Measurements from ENCODE around the gene PDE6G. TPM values are rescaled to one million over a fixed set of nuclear protein-coding genes. Genes with fewer than 3 reads are reported as not detected.
A peak's percentile ranks its signal among the peaks of the same experiment; 100 is the strongest.
"Not testable (repeated sequence)": the region's sequence is repeated elsewhere in the genome, so short reads cannot be mapped to it uniquely, and the experiment has no call there.

PDE6G gene
- total RNA-seq, 4 donors from 2014 or later, result 2.1 TPM; not detected in 3

GRCh38 chr17:81682565-81683207, 26.3 kb upstream of the PDE6G start:
- intact Hi-C loops (cut with DNase I; ENCODE audit: low total_unique reads), result no loop called here

GRCh38 chr17:81681672-81682071, 25.3 kb upstream of the PDE6G start:
- Histone ChIP-seq H3K4me3 (no peak overlapping the region), H3K27me3 (no peaks in the 10 kb centered on the region), H3K36me3 (no peaks in the 10 kb centered on the region), H3K27ac (no peak overlapping the region), H3K9me3 (no peaks in the 10 kb centered on the region), H3K4me1 (peaks cover 7 to 19% of the 10 kb centered on the region in 2 donors)
- TF ChIP-seq POLR2A (IDR thresholded peaks at IDR 0.05) (no peak), CTCF (IDR thresholded peaks at IDR 0.05) (no peak)
- no peak for DNase-seq
- intact Hi-C loops (cut with DNase I; ENCODE audit: low total_unique reads), result no loop called here

More at GRCh38 chr17:81682565-81683207, 26.3 kb upstream of the PDE6G start:
- no peak for DNase-seq
- Histone ChIP-seq H3K27ac (peak overlapping the region; percentile 73 to 86), H3K4me1 (peaks cover 7 to 19% of the 10 kb centered on the region in 2 donors), H3K36me3 (no peaks in the 10 kb centered on the region), H3K27me3 (no peaks in the 10 kb centered on the region), H3K9me3 (no peaks in the 10 kb centered on the region), H3K4me3 (peak overlapping the region; percentile 88 to 99)
- TF ChIP-seq POLR2A (IDR thresholded peaks at IDR 0.05) (no peak), CTCF (IDR thresholded peaks at IDR 0.05) (no peak)

GRCh38 chr17:81680150-81680549, 23.8 kb upstream of the PDE6G start:
- no peaks in the 10 kb centered on the region for H3K36me3 ChIP-seq
- H3K27me3 ChIP-seq, result no peaks in the 10 kb centered on the region
- intact Hi-C loops (cut with DNase I; ENCODE audit: low total_unique reads), result no loop called here
- peaks cover 6 to 15% of the 10 kb centered on the region in 2 donors for H3K4me1 ChIP-seq
- no peak for TF ChIP-seq CTCF (IDR thresholded peaks at IDR 0.05)
- TF ChIP-seq POLR2A (IDR thresholded peaks at IDR 0.05), result no peak
- DNase-seq, result no peak
- H3K4me3 ChIP-seq, result no peak overlapping the region
- no peaks in the 10 kb centered on the region for H3K9me3 ChIP-seq
- no peak overlapping the region for H3K27ac ChIP-seq

- H3K9me3 ChIP-seq, result no peaks in the 10 kb centered on the region
- no peaks in the 10 kb centered on the region for H3K4me1 ChIP-seq
- no peak for DNase-seq
- no peaks in the 10 kb centered on the region for H3K36me3 ChIP-seq
- no peak overlapping the region for H3K4me3 ChIP-seq
- intact Hi-C loops (cut with DNase I; ENCODE audit: low total_unique reads), result no loop called here
- no peak for TF ChIP-seq POLR2A (IDR thresholded peaks at IDR 0.05)
- no peak for TF ChIP-seq CTCF (IDR thresholded peaks at IDR 0.05)
- no peak overlapping the region for H3K27ac ChIP-seq
- H3K27me3 ChIP-seq, result no peaks in the 10 kb centered on the region
Measured at GRCh38 chr17:81676906-81677305, 20.6 kb upstream of the PDE6G start.

- intact Hi-C loops (cut with DNase I; ENCODE audit: low total_unique reads); H3K4me3 ChIP-seq; H3K27ac ChIP-seq; H3K4me1 ChIP-seq; H3K36me3 ChIP-seq; H3K9me3 ChIP-seq; H3K27me3 ChIP-seq; DNase-seq: not testable (repeated sequence)
- peak; percentile 26 to 59 (median 48) for TF ChIP-seq CTCF (IDR thresholded peaks at IDR 0.05)
Measured at GRCh38 chr17:81675515-81676221, 19.3 kb upstream of the PDE6G start.

Data from uterus (tissue), 4 donors.